GM10266 (cell line): ENCODE results near the gene GSTO1.

Source experiments
- DNase-seq: peaks from one replicate; pipeline ENCODE4 v3.0.0; 2012; ENCODE audit errors: extremely low spot score
- CTCF ChIP-seq: IDR thresholded peaks from 2 replicates; pipeline ENCODE4 v1.5.1; 2012; ENCODE audit warnings: mild to moderate bottlenecking, low read depth; ENCODE audit not compliant: control insufficient read depth, insufficient read depth; ENCODE audit errors: missing control alignments

Gene GSTO1

GRCh38 chr10:104257235-104257634 is 2.5 kb downstream of the GSTO1 start:
- no peak for TF ChIP-seq CTCF

GRCh38 chr10:104258209-104258608 is 3.5 kb downstream of the GSTO1 start:
- no peak for TF ChIP-seq CTCF
- no peak for DNase-seq

More at GRCh38 chr10:104257235-104257634, 2.5 kb downstream of the GSTO1 start:
- no peak for DNase-seq

- DNase-seq, result no peak
- no peak for TF ChIP-seq CTCF
Measured at GRCh38 chr10:104259456-104259855, 4.8 kb downstream of the GSTO1 start.

- DNase-seq, result no peak
- TF ChIP-seq CTCF, result no peak
Measured at GRCh38 chr10:104259999-104260774, 5.5 kb downstream of the GSTO1 start.

- no peak for DNase-seq
- TF ChIP-seq CTCF, result no peak
Measured at GRCh38 chr10:104260775-104261115, 6.1 kb downstream of the GSTO1 start.

- TF ChIP-seq CTCF, result no peak
Measured at GRCh38 chr10:104262055-104262454, 7.4 kb downstream of the GSTO1 start.

GRCh38 chr10:104264783-104265182 is 10.1 kb downstream of the GSTO1 start:
- TF ChIP-seq CTCF, result no peak
- no peak for DNase-seq

More at GRCh38 chr10:104262055-104262454, 7.4 kb downstream of the GSTO1 start:
- DNase-seq, result no peak
